LNCAP (cell line): ENCODE measurements around the gene LRRC46.

Experiments
- TF ChIP-seq, protein P1 (sequence below): fragments of 450-650 bp; IDR thresholded peaks from 2 replicates; pipeline ENCODE4 v1.5.1; 2017; ENCODE audit warnings: mild to moderate bottlenecking

The LRRC46 gene

DNA sequence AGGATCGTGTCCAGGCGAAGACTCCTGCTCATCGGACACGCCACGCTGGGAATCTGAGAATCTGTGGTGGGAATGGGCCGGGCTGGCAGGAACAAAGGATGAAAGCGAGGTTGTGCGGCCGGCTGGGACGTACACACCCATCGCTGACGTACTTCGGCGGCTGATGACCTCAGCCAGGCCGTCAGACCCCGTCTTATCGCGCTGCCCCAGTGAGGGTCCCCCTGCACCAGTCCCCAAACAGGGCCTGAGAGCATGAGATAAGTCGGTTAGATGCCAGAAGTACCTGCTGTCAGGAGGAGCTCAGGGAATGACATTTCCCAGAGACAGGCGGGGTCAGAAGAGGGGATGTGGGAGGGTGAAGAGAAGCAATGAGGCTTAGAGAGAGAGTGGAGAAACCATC lies 35.5 kb downstream of the LRRC46 start:
- TF ChIP-seq, protein P1, sequence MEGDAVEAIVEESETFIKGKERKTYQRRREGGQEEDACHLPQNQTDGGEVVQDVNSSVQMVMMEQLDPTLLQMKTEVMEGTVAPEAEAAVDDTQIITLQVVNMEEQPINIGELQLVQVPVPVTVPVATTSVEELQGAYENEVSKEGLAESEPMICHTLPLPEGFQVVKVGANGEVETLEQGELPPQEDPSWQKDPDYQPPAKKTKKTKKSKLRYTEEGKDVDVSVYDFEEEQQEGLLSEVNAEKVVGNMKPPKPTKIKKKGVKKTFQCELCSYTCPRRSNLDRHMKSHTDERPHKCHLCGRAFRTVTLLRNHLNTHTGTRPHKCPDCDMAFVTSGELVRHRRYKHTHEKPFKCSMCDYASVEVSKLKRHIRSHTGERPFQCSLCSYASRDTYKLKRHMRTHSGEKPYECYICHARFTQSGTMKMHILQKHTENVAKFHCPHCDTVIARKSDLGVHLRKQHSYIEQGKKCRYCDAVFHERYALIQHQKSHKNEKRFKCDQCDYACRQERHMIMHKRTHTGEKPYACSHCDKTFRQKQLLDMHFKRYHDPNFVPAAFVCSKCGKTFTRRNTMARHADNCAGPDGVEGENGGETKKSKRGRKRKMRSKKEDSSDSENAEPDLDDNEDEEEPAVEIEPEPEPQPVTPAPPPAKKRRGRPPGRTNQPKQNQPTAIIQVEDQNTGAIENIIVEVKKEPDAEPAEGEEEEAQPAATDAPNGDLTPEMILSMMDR: no peak

DNA sequence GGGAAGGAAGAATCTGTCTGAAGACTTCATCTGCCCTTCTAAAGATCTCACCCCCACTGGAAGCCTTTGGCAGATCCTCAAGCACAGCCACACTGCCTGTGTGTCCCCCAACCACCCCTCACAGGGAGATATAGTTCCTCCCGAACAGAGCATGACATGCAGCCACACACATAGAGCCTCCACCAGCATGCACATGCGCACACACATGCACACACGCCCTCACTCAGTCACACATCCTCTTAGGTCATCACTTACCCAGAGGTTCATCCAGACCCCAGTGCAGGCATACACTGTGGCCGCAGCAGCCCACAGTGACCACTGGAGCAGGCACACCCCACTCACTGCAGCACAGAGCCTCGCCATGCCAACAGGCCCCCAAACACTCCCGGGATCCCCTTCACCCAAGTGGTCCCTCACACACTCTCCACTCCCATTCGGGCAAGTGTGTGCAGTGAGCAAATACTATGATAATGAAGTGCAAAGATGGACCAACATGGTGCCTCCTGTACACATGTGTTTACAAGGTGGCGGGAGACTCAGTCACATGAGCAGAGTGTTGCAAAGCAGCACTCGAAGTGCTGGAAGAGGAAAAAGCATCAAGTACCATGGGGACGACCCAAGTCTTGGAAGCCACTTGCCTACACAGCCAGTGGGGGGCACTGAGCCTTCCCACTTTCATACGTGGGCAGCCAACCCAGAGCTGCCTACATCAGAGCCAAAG lies 36.5 kb downstream of the LRRC46 start:
- TF ChIP-seq, protein P1: no peak

DNA sequence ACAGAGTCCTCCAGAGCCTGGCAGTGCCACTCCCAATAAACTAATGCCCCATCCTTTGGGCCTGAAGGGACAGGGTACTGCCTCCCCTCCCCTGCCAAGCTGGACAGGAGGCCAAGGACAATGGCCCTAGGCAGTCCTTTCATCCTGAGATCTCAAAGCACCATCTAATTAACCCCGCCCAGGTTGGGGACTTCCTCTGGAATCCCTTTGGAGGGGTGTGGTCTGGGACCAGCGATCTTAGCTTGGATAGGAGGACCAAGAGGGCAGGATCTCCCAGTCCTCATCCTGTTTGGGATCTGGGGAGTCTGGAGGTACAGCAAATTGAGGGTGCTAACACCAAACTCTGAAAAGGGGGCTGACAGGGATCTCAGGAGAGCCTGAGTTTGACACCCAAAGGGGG lies 37.6 kb downstream of the LRRC46 start:
- TF ChIP-seq, protein P1: no peak

DNA sequence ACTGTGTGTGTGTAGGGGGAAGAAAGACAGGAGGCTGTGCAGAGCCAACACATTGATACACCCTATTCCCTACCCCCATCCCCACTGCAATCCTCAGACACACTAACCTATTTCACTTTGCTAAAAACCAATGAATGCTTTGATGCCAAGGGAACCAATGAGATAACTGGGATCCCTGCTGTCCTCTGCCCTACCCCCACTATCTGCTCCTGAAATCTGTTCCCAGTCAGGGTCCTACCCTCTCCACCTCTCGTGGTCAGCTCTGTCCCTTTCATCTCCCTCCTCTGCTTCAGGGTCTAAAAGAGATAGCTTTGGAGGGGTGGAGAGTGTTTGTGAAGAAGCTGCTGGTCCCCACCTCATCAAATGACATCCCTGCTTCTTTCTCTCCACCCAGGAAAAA lies 38.6 kb downstream of the LRRC46 start:
- TF ChIP-seq, protein P1: no peak

DNA sequence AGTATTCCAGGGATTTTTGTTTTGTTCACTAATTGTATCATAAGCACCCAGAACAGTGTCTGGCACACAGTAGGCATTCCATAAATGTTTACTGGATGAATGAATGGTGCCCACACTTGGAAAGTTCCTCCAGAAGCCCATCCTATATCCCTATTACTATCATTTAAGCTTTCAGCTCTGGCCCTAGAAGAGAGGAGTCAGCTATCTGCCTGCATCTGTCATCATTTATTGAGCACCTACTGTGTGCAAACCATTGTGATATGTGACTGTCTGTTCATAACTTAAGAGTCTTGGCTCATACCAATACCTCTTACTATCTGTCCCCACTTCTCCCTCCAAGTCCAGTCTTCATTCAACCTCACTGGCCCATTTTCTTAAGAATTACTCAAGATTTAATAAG lies 39.6 kb downstream of the LRRC46 start:
- TF ChIP-seq, protein P1: no peak

DNA sequence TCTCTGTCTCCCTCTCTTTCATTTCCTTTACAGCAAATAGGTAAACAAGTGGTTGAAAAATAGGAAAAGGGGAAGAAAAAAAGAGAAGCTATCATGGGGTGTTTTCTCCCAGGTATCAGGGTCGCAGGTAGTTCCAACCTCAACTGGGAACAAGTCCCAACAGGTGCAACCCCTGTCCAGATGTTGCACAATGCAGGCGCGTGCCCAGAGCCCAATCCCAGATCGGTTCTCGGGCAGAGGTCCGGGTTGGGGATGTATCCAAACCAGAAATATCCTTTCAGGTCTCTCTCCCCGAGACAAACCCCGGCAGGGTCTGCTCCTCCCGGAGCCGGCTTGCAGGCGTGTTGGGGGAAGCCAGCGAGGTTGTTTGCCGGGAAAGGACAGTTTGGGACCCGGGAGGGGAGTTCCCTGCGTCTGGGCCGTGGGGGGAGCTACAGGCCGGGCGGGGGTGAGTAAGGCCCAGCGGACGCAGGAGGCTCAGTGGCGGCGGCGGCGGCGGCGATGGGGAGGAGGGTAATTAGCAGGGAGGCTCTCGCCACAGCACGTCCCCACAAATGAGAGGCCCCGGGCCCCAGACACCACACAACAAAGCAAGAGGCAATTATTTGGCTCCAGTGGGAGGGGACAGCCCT lies 40.7 kb downstream of the LRRC46 start:
- TF ChIP-seq, protein P1: no peak

DNA sequence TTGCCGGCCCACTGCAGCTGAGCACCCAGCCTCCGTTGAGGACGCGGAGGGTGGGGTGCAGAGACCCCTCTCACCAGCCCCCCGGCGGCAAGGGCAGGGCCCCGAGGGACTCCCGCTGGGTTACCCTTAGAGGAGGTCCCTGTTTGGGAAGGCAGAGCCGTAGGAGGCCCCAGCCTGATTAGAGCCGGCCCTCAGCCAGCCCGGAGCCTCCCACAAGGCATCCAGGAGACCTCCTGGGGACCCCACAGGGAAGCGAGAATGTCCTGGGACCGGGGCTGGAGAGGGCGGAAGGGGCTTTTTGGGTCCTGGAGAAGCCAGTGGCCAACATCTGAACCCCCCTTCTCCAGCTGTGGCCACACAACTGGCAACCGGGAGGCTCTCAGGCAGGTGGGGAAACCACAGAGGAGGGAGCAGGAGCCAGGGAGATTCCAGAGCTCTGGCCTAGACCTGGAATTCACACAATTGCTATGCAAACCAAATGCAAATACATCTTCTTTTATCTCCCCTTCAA lies 41.2 kb downstream of the LRRC46 start:
- TF ChIP-seq, protein P1: no peak
